Measurements from ENCODE around the gene PTPN13.

GRCh38 chr4:86613734-86614133 is 19.6 kb downstream of the PTPN13 start:
- TF ChIP-seq CTCF (tag by site-specific recombination; IDR thresholded peaks at IDR 0.05) (no peak), TCF7L2 (IDR thresholded peaks at IDR 0.05; ENCODE audit: borderline replicate concordance, low read depth, low read length) (no peak), YY1 (tag by site-specific recombination; IDR thresholded peaks at IDR 0.05) (no peak), ZBTB21 (tag by site-specific recombination; IDR thresholded peaks at IDR 0.05) (no peak), ZNF394 (tag by site-specific recombination; IDR thresholded peaks at IDR 0.05; ENCODE audit: borderline replicate concordance) (no peak), ZNF639 (tag by site-specific recombination; IDR thresholded peaks at IDR 0.05) (no peak), SP2 (tag by site-specific recombination; IDR thresholded peaks at IDR 0.05) (no peak)
